HCT116 (cell line): ENCODE data around the gene BLOC1S2. TPM values are rescaled to one million over a fixed set of nuclear protein-coding genes. Genes with fewer than 3 reads are reported as not detected.
"Not testable (repeated sequence)": the region's sequence is repeated elsewhere in the genome, so short reads cannot be mapped to it uniquely, and the experiment has no call there.

ENCODE experiments used
- ATAC-seq: fragments of 200-7000 bp; cut with Tn5 transposase; 2 replicates; pipeline ENCODE4 v1.9.1; 2020; ENCODE audit warnings: mild to moderate bottlenecking, moderate library complexity
- BruUV-seq: library from RNA; stranded (reverse); fragments of 400-500 nt; replicated peaks from 2 replicates; lab custom pipeline; 2021; lab: Mats Ljungman, UMichigan
- CTCF ChIA-PET: fragments of 300-600 bp; sonication (Branson Sonifier 250); formaldehyde crosslinking; loops from one replicate; lab custom pipeline; 2021; ENCODE audit warnings: antibody characterized with exemption; lab: Charles Lee
- POLR2A ChIA-PET: fragments of 300-600, 350-600 bp; sonication (Branson Sonifier 250); formaldehyde crosslinking; loops from one replicate; lab custom pipeline; 2021; ENCODE audit warnings: antibody characterized with exemption; lab: Charles Lee
- RAD21 ChIA-PET, 2 experiments: fragments of 300-600 bp; sonication (Branson Sonifier 250); formaldehyde crosslinking; loops; one replicate each; lab custom pipeline; 2023; ENCODE audit warnings: low total read pairs in 2 of 2; ENCODE audit not compliant: uncharacterized antibody in 2 of 2, unreplicated experiment in 2 of 2, low non-redundant PET in 1 of 2; lab: Charles Lee
- DNase-seq: peaks from one replicate; pipeline ENCODE4 v3.0.0-alpha.2; 2010; ENCODE audit warnings: low read depth, low spot score
- H2AFZ ChIP-seq: fragments of 200-600 bp; shearing (Covaris generic), sonication (generic); 2 replicates; pipeline ENCODE4 v1.6.1; 2017; ENCODE audit warnings: low read depth, mixed run types, mixed read lengths, antibody characterized with exemption, low read length; ENCODE audit not compliant: poor library complexity, severe bottlenecking
- H3K27ac ChIP-seq: 2 replicates; pipeline ENCODE4 v1.5.1; 2012; ENCODE audit warnings: low read depth, low read length
- H3K27me3 ChIP-seq: fragments of 200-600 bp; sonication (generic); 2 replicates; pipeline ENCODE4 v1.6.1; 2016; ENCODE audit warnings: mixed run types, low read length, mixed read lengths; ENCODE audit not compliant: insufficient read depth
- H3K36me3 ChIP-seq, 2 experiments: fragments of 200-500 bp in 1 of 2; fragments of 200-600 bp in 1 of 2; sonication (Bioruptor generic) in 1 of 2; sonication (generic) in 1 of 2; 2 replicates each; pipeline versions ENCODE4 v1.5.1 to v1.6.1; 2014 to 2016; ENCODE audit warnings: low read length in 2 of 2, inconsistent platforms in 1 of 2, mixed read lengths in 1 of 2, mixed run types in 1 of 2; ENCODE audit not compliant: insufficient read depth in 2 of 2, control insufficient read depth in 1 of 2
- H3K4me1 ChIP-seq, 2 experiments: fragments of 200-600 bp in 1 of 2; sonication (generic) in 1 of 2; 2 replicates each; pipeline versions ENCODE4 v1.5.1 to v1.6.1; 2012 to 2017; ENCODE audit warnings: low read length in 2 of 2, inconsistent platforms in 1 of 2, mild to moderate bottlenecking in 1 of 2, mixed read lengths in 1 of 2, mixed run types in 1 of 2, moderate library complexity in 1 of 2; ENCODE audit not compliant: insufficient read depth in 2 of 2, control insufficient read depth in 1 of 2
- H3K4me2 ChIP-seq: fragments of 200-600 bp; sonication (generic); 2 replicates; pipeline ENCODE4 v1.6.1; 2017; ENCODE audit warnings: mixed run types, low read length, mixed read lengths
- H3K4me3 ChIP-seq, 2 experiments: fragments of 200-600 bp in 1 of 2; sonication (generic) in 1 of 2; replicated peaks in 1 of 2; 2 replicates each; pipeline ENCODE4 v1.5.1; 2011 to 2016; ENCODE audit warnings: low read length in 2 of 2, control low read depth in 1 of 2, low read depth in 1 of 2, mild to moderate bottlenecking in 1 of 2, mixed read lengths in 1 of 2, mixed run types in 1 of 2
- H3K79me2 ChIP-seq: fragments of 200-600 bp; sonication (generic); 2 replicates; pipeline ENCODE4 v1.6.1; 2017; ENCODE audit warnings: mild to moderate bottlenecking, mixed run types, low read length, moderate library complexity, mixed read lengths; ENCODE audit not compliant: insufficient read depth
- H3K9ac ChIP-seq: fragments of 200-600 bp; sonication (generic); 2 replicates; pipeline ENCODE4 v1.6.1; 2016; ENCODE audit warnings: low read length, mixed read lengths
- H3K9me2 ChIP-seq: fragments of 200-600 bp; sonication (generic), shearing (Covaris generic); 2 replicates; pipeline ENCODE4 v1.6.1; 2017; ENCODE audit warnings: mixed run types, mild to moderate bottlenecking, moderate library complexity; ENCODE audit not compliant: insufficient read depth
- H3K9me3 ChIP-seq, 2 experiments: fragments of 200-500 bp in 1 of 2; fragments of 200-600 bp in 1 of 2; sonication (Bioruptor generic) in 1 of 2; sonication (generic) in 1 of 2; 2 replicates each; pipeline ENCODE4 v1.6.1; 2014 to 2017; ENCODE audit warnings: low read length in 2 of 2, mixed read lengths in 2 of 2, inconsistent platforms in 1 of 2, low read depth in 1 of 2, mild to moderate bottlenecking in 1 of 2, mixed run types in 1 of 2, moderate library complexity in 1 of 2; ENCODE audit not compliant: control insufficient read depth in 1 of 2, insufficient read depth in 1 of 2
- H4K20me1 ChIP-seq: fragments of 200-600 bp; sonication (generic), shearing (Covaris generic); 2 replicates; pipeline ENCODE4 v1.6.1; 2017; ENCODE audit warnings: mixed run types, mild to moderate bottlenecking, moderate library complexity; ENCODE audit not compliant: insufficient read depth
- ATF3 ChIP-seq: IDR thresholded peaks from 2 replicates; pipeline ENCODE4 v1.6.1; 2012
- CTCF ChIP-seq, 3 experiments: fragments of 200-600 bp in 1 of 3; sonication (generic) in 1 of 3; IDR thresholded peaks in 2 of 3; conservative IDR thresholded peaks in 1 of 3; 2 replicates each; pipeline ENCODE4 v1.5.1; 2012 to 2017; ENCODE audit warnings: low read depth in 2 of 3, low read length in 2 of 3, antibody characterized with exemption in 1 of 3, borderline replicate concordance in 1 of 3, control low read depth in 1 of 3, mild to moderate bottlenecking in 1 of 3, mixed read lengths in 1 of 3, mixed run types in 1 of 3, moderate library complexity in 1 of 3; ENCODE audit not compliant: insufficient read depth in 1 of 3
- POLR2A ChIP-seq: IDR thresholded peaks from 2 replicates; pipeline ENCODE4 v1.7.0; 2011; ENCODE audit warnings: borderline replicate concordance; ENCODE audit not compliant: insufficient read depth, insufficient read length; ENCODE audit errors: extremely low read depth
- POLR2AphosphoS5 ChIP-seq: IDR thresholded peaks from 2 replicates; pipeline ENCODE4 v1.6.1; 2011; ENCODE audit warnings: mild to moderate bottlenecking, low read depth, low read length, moderate library complexity
- SP1 ChIP-seq: IDR thresholded peaks from 2 replicates; pipeline ENCODE4 v1.6.1; 2012; ENCODE audit warnings: low read depth
- ZNF274 ChIP-seq: fragments of 200-500 bp; sonication (Bioruptor generic); IDR thresholded peaks from 2 replicates; pipeline ENCODE4 v1.6.1; 2014; ENCODE audit warnings: mild to moderate bottlenecking, low read depth, low read length, inconsistent platforms
- intact Hi-C: fragments of 100-400 bp; cut with micrococcal nuclease; formaldehyde crosslinking; loops from 2 replicates; pipeline ENCODE4 v1.10.0; 2022
- total RNA-seq: library from RNA; stranded (reverse); gene quantifications from one replicate; pipeline ENCODE4 v1.2.1, GENCODE V29; 2021; ENCODE audit not compliant: unreplicated experiment
- TF ChIP-seq, protein P1 (sequence below): IDR thresholded peaks from 2 replicates; pipeline ENCODE4 v1.6.1; 2012; ENCODE audit warnings: low read depth

The BLOC1S2 gene
- total RNA-seq, 1 experiment from 2014 or later: 54.6 TPM

DNA sequence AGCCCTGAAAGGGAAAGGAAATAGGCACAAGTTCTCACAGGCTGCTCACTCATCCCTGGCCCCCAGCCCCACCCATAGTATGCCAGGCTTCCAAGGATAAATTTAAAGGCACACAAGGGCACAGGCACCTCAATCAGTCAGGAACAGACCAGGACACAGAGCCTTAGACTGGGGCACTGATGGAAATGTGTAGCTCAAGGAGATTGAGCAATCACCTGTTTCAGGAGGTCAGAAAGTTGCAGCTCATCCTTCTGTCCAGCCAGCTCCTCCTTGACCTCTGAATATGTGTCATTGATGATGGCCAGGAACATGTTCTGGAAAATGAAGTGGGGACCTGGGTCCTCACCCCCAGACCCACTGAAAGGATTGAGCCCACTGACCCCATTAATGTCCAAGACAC lies 6.6 kb upstream of the BLOC1S2 start:
- Histone ChIP-seq H4K20me1 (no peaks in the 10 kb centered on the region), H3K4me2 (no peak overlapping the region), H3K27ac (no peak overlapping the region), H3K9me2 (no peaks in the 10 kb centered on the region), H3K4me1 (no peaks in the 10 kb centered on the region), H3K4me3 (no peak overlapping the region), H2AFZ (no peak overlapping the region), H3K79me2 (no peaks in the 10 kb centered on the region), H3K27me3 (peaks cover 15% of the 10 kb centered on the region; the same call in 1 of the 2 replicates), H3K36me3 (no peaks in the 10 kb centered on the region), H3K9me3 (no peaks in the 10 kb centered on the region), H3K9ac (no peak overlapping the region)
- ChIA-PET CTCF (no interaction called here), POLR2A (no interaction called here), RAD21 (no interaction called here)
- DNase-seq: no peak
- TF ChIP-seq ZNF274: no peak
- intact Hi-C loops: no loop called here
- ATAC-seq: no peak
- no TSS peak for BruUV-seq

DNA sequence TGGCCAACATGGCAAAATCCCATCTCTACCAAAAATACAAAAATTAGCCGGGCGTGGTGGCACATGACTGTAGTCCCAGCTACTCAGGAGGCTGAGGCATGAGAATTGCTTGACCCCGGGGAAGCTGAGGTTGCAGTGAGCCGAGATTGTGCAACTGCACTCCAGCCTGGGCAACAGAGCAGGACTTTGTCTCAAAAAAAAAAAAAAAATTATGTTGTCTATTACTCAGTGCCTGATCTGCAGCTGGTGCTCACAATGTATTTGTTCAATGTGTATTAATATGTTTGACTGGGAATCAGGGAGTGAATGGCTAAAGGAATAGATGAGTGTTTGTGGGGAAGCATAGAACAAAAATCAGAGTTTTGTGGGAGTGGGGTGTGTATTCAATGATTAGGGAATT lies 5.8 kb upstream of the BLOC1S2 start:
- H3K4me2 ChIP-seq, POLR2A ChIA-PET, H3K27ac ChIP-seq, H3K9ac ChIP-seq, ATAC-seq, H4K20me1 ChIP-seq, H3K4me3 ChIP-seq, H3K9me2 ChIP-seq, H3K79me2 ChIP-seq, H2AFZ ChIP-seq, BruUV-seq, H3K4me1 ChIP-seq, H3K9me3 ChIP-seq, intact Hi-C loops, RAD21 ChIA-PET, H3K36me3 ChIP-seq, DNase-seq: not testable (repeated sequence)
- H3K27me3 ChIP-seq: peaks cover 15% of the 10 kb centered on the region; the same call in 1 of the 2 replicates
- CTCF ChIA-PET: interaction anchor here (1.3 kb wide), 1 partner anchor 10 kb away, joined by 3 read pairs; no protein-coding TSS in a partner anchor

DNA sequence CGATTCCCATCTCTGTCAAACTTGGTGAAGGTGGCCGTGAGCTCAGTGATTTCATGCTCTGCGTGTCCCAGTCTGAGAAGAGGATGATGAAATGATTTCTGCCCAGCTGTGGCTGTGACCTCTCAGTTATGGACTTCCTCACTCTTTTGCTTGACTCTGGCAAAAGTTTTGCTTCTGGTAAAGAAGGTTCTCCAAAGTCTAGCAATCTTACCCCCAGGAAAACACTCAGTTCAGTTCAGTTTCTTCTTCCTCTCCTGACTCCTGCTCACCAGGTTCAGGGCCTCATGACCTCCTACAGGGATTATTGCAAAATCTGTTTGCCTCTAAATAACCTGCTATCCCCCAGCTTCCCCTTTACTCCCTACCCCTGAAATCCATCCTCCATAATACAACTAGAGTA lies 4.9 kb upstream of the BLOC1S2 start:
- ChIA-PET POLR2A (no interaction called here), CTCF (interaction anchor here (1.3 kb wide), 1 partner anchor 11 kb away, joined by 3 read pairs; no protein-coding TSS in a partner anchor), RAD21 (no interaction called here)
- no peaks in the 10 kb centered on the region for H4K20me1 ChIP-seq
- no peak overlapping the region for H2AFZ ChIP-seq
- H3K36me3 ChIP-seq: no peaks in the 10 kb centered on the region
- H3K27ac ChIP-seq: no peak overlapping the region
- no peak for ATAC-seq
- BruUV-seq: no TSS peak
- H3K4me1 ChIP-seq: peaks cover 5 to 10% of the 10 kb centered on the region in 2 experiments; a peak in 3 of 4 replicates
- intact Hi-C loops: no loop called here
- no peaks in the 10 kb centered on the region for H3K9me2 ChIP-seq
- DNase-seq: no peak
- H3K27me3 ChIP-seq: peaks cover 7% of the 10 kb centered on the region; the same call in 1 of the 2 replicates
- no peaks in the 10 kb centered on the region; the same call in 1 of the 2 replicates for H3K79me2 ChIP-seq
- no peak overlapping the region for H3K4me2 ChIP-seq
- no peaks in the 10 kb centered on the region for H3K9me3 ChIP-seq
- no peak overlapping the region for H3K9ac ChIP-seq
- no peak overlapping the region for H3K4me3 ChIP-seq
- TF ChIP-seq POLR2AphosphoS5 (no peak), ATF3 (no peak), POLR2A (no peak), CTCF (IDR thresholded peaks at IDR 0.05 in 2 of 3, conservative IDR thresholded peaks at IDR 0.05 in 1 of 3; ENCODE audit: borderline replicate concordance in 1 of 3, insufficient read depth in 1 of 3, low read depth in 2 of 3, low read length in 2 of 3) (no peak), SP1 (no peak)
- TF ChIP-seq, protein P1, sequence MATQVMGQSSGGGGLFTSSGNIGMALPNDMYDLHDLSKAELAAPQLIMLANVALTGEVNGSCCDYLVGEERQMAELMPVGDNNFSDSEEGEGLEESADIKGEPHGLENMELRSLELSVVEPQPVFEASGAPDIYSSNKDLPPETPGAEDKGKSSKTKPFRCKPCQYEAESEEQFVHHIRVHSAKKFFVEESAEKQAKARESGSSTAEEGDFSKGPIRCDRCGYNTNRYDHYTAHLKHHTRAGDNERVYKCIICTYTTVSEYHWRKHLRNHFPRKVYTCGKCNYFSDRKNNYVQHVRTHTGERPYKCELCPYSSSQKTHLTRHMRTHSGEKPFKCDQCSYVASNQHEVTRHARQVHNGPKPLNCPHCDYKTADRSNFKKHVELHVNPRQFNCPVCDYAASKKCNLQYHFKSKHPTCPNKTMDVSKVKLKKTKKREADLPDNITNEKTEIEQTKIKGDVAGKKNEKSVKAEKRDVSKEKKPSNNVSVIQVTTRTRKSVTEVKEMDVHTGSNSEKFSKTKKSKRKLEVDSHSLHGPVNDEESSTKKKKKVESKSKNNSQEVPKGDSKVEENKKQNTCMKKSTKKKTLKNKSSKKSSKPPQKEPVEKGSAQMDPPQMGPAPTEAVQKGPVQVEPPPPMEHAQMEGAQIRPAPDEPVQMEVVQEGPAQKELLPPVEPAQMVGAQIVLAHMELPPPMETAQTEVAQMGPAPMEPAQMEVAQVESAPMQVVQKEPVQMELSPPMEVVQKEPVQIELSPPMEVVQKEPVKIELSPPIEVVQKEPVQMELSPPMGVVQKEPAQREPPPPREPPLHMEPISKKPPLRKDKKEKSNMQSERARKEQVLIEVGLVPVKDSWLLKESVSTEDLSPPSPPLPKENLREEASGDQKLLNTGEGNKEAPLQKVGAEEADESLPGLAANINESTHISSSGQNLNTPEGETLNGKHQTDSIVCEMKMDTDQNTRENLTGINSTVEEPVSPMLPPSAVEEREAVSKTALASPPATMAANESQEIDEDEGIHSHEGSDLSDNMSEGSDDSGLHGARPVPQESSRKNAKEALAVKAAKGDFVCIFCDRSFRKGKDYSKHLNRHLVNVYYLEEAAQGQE: no peak
